ENCODE results near the gene STXBP6. TPM values are rescaled to one million over a fixed set of nuclear protein-coding genes. Genes with fewer than 3 reads are reported as not detected.
A peak's percentile ranks its signal among the peaks of the same experiment; 100 is the strongest.

Gene STXBP6
- total RNA-seq, 1 donor from 2014 or later = 11.0 TPM

DNA sequence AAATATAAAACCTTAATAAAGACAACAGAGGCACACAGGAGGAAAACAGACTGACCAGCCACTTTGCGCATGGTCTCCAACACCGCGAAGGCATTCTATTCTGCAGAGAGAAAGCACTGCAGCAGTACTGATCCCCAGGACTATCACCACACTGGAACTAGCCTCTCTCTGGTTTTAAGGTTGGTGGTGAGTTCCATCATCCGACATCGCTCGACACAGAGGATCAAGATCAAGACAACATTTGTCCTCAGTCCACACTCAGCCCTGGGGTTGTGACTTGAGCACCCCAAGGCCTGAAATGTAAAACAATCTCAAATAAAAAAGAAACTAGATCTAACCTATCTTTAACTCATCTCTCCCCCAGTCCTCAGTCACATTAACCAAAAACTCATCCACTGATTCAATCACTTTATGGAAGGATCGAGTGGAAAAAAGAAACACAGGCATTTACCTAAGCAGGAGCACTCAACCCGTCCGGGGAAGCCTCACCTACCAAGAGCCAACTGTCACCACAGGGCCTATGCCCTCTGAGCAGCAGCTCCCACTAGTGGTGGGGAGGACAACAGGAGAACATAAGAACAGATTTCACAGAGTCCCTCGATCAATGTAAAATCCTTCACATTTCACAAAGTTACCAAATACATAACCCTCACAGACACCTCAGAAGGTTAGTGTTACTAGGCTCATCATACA is 17.7 kb downstream of the STXBP6 start:
- Histone ChIP-seq H3K9me3 (ENCODE audit: low read depth) (no peaks in the 10 kb centered on the region), H4K20me1 (ENCODE audit: low read depth) (no peaks in the 10 kb centered on the region), H3K27me3 (no peaks in the 10 kb centered on the region), H3K4me3 (no peak overlapping the region), H2AFZ (replicated peaks) (no peak overlapping the region), H3K27ac (no peak overlapping the region), H3F3A (ENCODE audit: low read depth) (no peaks in the 10 kb centered on the region), H3K4me2 (no peak overlapping the region), H3K4me1 (no peaks in the 10 kb centered on the region), H3K9ac (no peak overlapping the region), H3K36me3 (no peaks in the 10 kb centered on the region), H3K79me2 (ENCODE audit: low read depth) (no peaks in the 10 kb centered on the region)
- Mint-ChIP-seq H3K27me3 (ENCODE audit: insufficient read depth, low read depth) (no peaks in the 10 kb centered on the region), H3K9me3 (no peaks in the 10 kb centered on the region), H3K4me1 (no peaks in the 10 kb centered on the region), H3K4me3 (no peak overlapping the region), H3K36me3 (no peaks in the 10 kb centered on the region), H3K27ac (no peak overlapping the region)
- no peak for DNase-seq (ENCODE audit: low spot score)
- no peak for TF ChIP-seq EZH2phosphoT487 (IDR thresholded peaks at IDR 0.05)
- TF ChIP-seq EZH2 (IDR thresholded peaks at IDR 0.05) = no peak
- TF ChIP-seq, protein P1, sequence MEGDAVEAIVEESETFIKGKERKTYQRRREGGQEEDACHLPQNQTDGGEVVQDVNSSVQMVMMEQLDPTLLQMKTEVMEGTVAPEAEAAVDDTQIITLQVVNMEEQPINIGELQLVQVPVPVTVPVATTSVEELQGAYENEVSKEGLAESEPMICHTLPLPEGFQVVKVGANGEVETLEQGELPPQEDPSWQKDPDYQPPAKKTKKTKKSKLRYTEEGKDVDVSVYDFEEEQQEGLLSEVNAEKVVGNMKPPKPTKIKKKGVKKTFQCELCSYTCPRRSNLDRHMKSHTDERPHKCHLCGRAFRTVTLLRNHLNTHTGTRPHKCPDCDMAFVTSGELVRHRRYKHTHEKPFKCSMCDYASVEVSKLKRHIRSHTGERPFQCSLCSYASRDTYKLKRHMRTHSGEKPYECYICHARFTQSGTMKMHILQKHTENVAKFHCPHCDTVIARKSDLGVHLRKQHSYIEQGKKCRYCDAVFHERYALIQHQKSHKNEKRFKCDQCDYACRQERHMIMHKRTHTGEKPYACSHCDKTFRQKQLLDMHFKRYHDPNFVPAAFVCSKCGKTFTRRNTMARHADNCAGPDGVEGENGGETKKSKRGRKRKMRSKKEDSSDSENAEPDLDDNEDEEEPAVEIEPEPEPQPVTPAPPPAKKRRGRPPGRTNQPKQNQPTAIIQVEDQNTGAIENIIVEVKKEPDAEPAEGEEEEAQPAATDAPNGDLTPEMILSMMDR (IDR thresholded peaks at IDR 0.05) = peak; percentile 23

DNA sequence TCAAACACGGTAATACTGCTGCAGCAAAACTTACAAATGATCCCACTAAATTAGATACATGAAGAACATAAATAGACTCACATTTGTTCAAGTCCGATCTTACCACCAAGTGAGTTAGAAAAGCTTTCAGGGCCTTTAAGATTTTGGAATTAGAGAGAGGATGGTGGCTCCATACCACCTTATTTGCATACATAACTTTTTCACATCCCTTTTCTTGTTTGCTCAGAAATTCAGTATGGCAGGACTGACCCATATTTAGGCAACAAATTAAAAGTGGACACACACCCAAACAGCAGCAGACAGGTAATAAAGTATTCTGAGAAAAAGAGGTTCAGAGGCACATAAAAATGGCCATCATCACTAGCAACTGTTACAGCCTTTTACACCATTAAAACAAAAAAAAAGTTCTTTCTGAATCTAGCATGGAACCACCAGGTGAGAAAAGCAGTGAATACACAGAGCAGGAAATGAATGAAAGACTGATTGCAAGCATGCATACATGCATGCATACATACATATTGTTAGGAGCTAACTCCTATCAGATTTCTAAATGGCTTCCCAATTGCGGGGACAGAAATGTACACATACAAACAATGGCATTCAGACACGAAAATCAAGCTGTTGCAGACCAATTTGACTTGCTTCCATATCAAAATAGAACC is 23.3 kb downstream of the STXBP6 start:
- no peaks in the 10 kb centered on the region for H3K27me3 ChIP-seq

GRCh38 chr14:25019892-25020291 is 30.1 kb downstream of the STXBP6 start:
- Histone ChIP-seq H3K4me1 (no peaks in the 10 kb centered on the region), H3K9ac (no peak overlapping the region), H3K36me3 (no peaks in the 10 kb centered on the region), H3K4me3 (no peak overlapping the region), H3K27ac (no peak overlapping the region), H3K9me3 (ENCODE audit: low read depth) (no peaks in the 10 kb centered on the region), H3K79me2 (ENCODE audit: low read depth) (no peaks in the 10 kb centered on the region), H4K20me1 (ENCODE audit: low read depth) (no peaks in the 10 kb centered on the region), H3K27me3 (no peaks in the 10 kb centered on the region), H2AFZ (replicated peaks) (no peak overlapping the region), H3F3A (ENCODE audit: low read depth) (no peaks in the 10 kb centered on the region), H3K4me2 (no peak overlapping the region)
- Mint-ChIP-seq H3K27me3 (ENCODE audit: insufficient read depth, low read depth) (no peaks in the 10 kb centered on the region), H3K4me1 (peaks cover 5% of the 10 kb centered on the region), H3K9me3 (no peaks in the 10 kb centered on the region), H3K4me3 (no peak overlapping the region), H3K36me3 (no peaks in the 10 kb centered on the region), H3K27ac (no peak overlapping the region)
- DNase-seq (ENCODE audit: low spot score) = no peak
- TF ChIP-seq, protein P1 (IDR thresholded peaks at IDR 0.05) = no peak
- no peak for TF ChIP-seq EZH2 (IDR thresholded peaks at IDR 0.05)
- no peak for TF ChIP-seq EZH2phosphoT487 (IDR thresholded peaks at IDR 0.05)

More for the DNA sequence above, 23.3 kb downstream of the STXBP6 start:
- H3K9me3 Mint-ChIP-seq = no peaks in the 10 kb centered on the region
- H3K9me3 ChIP-seq (ENCODE audit: low read depth) = no peaks in the 10 kb centered on the region
- peaks cover 5% of the 10 kb centered on the region for H3K4me1 Mint-ChIP-seq
- H2AFZ ChIP-seq (replicated peaks) = no peak overlapping the region
- no peaks in the 10 kb centered on the region for H3K27me3 Mint-ChIP-seq (ENCODE audit: insufficient read depth, low read depth)
- no peaks in the 10 kb centered on the region for H3F3A ChIP-seq (ENCODE audit: low read depth)
- no peaks in the 10 kb centered on the region for H3K79me2 ChIP-seq (ENCODE audit: low read depth)
- H3K4me1 ChIP-seq = no peaks in the 10 kb centered on the region
- H3K27ac ChIP-seq = no peak overlapping the region
- H3K36me3 Mint-ChIP-seq = no peaks in the 10 kb centered on the region
- no peak overlapping the region for H3K9ac ChIP-seq
- no peak overlapping the region for H3K4me3 ChIP-seq
- no peak for DNase-seq (ENCODE audit: low spot score)
- no peaks in the 10 kb centered on the region for H4K20me1 ChIP-seq (ENCODE audit: low read depth)
- no peak overlapping the region for H3K4me3 Mint-ChIP-seq
- no peak overlapping the region for H3K4me2 ChIP-seq
- H3K36me3 ChIP-seq = no peaks in the 10 kb centered on the region
- no peak overlapping the region for H3K27ac Mint-ChIP-seq
- TF ChIP-seq EZH2phosphoT487 (IDR thresholded peaks at IDR 0.05) = no peak
- TF ChIP-seq, protein P1 (IDR thresholded peaks at IDR 0.05) = no peak
- no peak for TF ChIP-seq EZH2 (IDR thresholded peaks at IDR 0.05)

Data from neural progenitor cell (in vitro differentiated cells).